ENCODE measurements around the gene ZNF213.

The ZNF213 gene

GRCh38 chr16:3143598-3144320 lies 8.9 kb downstream of the ZNF213 start:
- TF ChIP-seq, protein P1, sequence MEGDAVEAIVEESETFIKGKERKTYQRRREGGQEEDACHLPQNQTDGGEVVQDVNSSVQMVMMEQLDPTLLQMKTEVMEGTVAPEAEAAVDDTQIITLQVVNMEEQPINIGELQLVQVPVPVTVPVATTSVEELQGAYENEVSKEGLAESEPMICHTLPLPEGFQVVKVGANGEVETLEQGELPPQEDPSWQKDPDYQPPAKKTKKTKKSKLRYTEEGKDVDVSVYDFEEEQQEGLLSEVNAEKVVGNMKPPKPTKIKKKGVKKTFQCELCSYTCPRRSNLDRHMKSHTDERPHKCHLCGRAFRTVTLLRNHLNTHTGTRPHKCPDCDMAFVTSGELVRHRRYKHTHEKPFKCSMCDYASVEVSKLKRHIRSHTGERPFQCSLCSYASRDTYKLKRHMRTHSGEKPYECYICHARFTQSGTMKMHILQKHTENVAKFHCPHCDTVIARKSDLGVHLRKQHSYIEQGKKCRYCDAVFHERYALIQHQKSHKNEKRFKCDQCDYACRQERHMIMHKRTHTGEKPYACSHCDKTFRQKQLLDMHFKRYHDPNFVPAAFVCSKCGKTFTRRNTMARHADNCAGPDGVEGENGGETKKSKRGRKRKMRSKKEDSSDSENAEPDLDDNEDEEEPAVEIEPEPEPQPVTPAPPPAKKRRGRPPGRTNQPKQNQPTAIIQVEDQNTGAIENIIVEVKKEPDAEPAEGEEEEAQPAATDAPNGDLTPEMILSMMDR (IDR thresholded peaks at IDR 0.05; ENCODE audit: borderline replicate concordance, control extremely low read depth, extremely low read depth, insufficient read depth, missing control alignments), result no peak
- DNase-seq (ENCODE audit: low spot score), result no peak
- in situ Hi-C loops (cut with MboI; ENCODE audit: low sequenced_read_pairs, unreplicated experiment), result no loop called here

DNA sequence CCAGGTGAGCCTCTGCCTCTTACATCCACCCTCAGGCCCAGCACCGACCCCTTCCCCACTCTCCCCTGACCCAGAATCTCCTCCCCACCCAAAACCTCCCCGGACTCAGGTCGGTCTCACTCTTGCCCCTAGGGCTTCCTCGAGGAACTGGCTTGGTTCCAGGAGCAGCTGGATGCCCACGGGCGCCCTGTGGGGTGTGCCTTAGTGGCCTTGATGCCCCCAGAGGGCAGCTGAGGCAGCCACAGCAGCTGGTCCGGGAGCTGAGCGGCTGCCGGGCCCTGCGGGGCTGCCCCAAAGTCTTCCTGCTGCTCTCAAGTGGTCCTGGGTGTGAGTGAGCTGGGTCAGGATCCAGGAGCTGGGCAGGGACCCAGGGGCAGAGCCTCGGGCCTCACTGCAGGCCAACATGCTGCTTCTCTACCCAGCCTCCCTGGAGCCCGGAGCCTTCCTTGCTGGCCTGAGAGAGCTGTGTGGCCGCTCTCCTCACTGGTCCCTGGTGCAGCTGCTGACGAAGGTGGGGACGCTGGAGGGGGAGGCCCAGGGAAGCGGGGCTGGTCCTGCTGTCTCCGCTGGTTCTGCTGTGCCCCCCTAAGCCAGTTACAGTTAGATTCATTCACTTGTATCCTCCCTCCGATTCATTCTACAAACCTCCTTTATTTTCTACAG lies 9.6 kb downstream of the ZNF213 start:
- TF ChIP-seq, protein P1 (IDR thresholded peaks at IDR 0.05; ENCODE audit: borderline replicate concordance, control extremely low read depth, extremely low read depth, insufficient read depth, missing control alignments), result no peak
- in situ Hi-C loops (cut with MboI; ENCODE audit: low sequenced_read_pairs, unreplicated experiment), result no loop called here
- no peak for DNase-seq (ENCODE audit: low spot score)

DNA sequence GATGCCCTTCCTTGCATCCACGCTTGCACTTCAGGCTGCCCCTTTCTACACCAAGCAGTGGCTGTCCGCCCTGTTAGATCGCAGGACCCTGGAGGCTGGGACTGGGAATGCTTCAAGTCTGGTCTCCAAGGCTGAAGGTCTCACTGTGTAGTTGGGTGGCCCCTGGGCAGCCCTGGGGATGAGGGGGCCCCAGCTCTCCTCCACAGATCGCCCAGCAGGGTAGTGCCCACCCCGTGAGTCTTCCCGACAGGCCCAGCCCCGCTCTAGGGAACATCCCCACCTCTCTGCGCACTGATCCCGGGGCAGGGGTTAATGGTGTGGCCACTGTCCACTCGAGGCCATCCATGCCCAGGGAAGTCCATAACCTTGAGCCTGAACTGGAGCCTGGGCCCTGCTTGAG lies 10.3 kb downstream of the ZNF213 start:
- in situ Hi-C loops (cut with MboI; ENCODE audit: low sequenced_read_pairs, unreplicated experiment), result no loop called here
- no peak for DNase-seq (ENCODE audit: low spot score)
- TF ChIP-seq, protein P1 (IDR thresholded peaks at IDR 0.05; ENCODE audit: borderline replicate concordance, control extremely low read depth, extremely low read depth, insufficient read depth, missing control alignments), result no peak

DNA sequence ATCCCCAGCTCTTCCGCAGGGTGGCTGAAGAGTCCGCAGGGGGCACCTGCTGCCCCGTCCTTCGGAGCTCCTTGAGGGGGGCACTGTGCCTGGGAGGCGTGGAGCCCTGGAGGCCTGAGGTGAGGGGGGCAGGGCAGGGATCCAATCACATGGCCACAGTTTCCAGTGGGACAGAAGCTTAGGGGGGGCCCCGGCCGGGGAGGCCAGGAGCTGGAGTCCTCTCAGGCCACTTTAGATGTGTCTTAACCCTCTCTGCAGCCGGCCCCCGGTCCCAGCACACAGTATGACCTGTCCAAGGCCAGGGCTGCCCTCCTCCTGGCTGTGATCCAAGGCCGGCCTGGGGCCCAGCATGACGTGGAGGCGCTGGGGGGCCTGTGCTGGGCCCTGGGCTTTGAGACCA lies 10.8 kb downstream of the ZNF213 start:
- in situ Hi-C loops (cut with MboI; ENCODE audit: low sequenced_read_pairs, unreplicated experiment), result no loop called here
- TF ChIP-seq, protein P1 (IDR thresholded peaks at IDR 0.05; ENCODE audit: borderline replicate concordance, control extremely low read depth, extremely low read depth, insufficient read depth, missing control alignments), result no peak
- DNase-seq (ENCODE audit: low spot score), result no peak

DNA sequence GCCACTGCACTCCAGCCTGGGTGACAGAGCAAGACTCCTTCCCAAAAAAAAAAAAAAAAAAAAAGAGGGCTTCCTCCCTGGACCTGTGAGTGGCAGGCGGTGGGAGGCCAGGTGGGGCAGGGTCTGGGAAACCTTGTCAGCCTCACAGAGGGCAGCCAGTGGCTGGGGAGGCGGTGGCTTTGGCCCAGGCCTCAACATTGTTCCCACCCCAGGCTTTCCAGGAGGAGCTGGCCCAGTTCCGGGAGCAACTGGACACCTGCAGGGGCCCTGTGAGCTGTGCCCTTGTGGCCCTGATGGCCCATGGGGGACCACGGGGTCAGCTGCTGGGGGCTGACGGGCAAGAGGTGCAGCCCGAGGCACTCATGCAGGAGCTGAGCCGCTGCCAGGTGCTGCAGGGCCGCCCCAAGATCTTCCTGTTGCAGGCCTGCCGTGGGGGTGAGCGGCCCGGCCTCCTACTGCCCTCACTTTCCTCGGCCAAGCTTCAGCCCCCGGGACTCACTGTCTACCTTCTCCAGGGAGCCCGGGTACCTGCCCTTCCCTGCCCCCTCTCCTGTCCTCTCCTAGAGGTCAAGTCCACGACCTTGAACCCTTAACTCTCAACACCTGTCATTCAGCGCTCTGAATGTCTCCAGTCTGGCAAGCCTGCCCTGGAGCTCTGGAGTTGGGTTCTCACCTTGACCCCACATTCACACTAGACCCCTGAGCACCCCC lies 12.4 kb downstream of the ZNF213 start:
- in situ Hi-C loops (cut with MboI; ENCODE audit: low sequenced_read_pairs, unreplicated experiment), result no loop called here
- DNase-seq (ENCODE audit: low spot score), result no peak

GRCh38 chr16:3147757-3148104 lies 12.9 kb downstream of the ZNF213 start:
- TF ChIP-seq, protein P1 (IDR thresholded peaks at IDR 0.05; ENCODE audit: borderline replicate concordance, control extremely low read depth, extremely low read depth, insufficient read depth, missing control alignments), result no peak
- no peak for DNase-seq (ENCODE audit: low spot score)
- in situ Hi-C loops (cut with MboI; ENCODE audit: low sequenced_read_pairs, unreplicated experiment), result no loop called here

More for the DNA sequence above, 12.4 kb downstream of the ZNF213 start:
- TF ChIP-seq, protein P1 (IDR thresholded peaks at IDR 0.05; ENCODE audit: borderline replicate concordance, control extremely low read depth, extremely low read depth, insufficient read depth, missing control alignments), result no peak
